GM12878 (cell line): ENCODE results near the gene SPATA16. TPM values are rescaled to one million over a fixed set of nuclear protein-coding genes. Genes with fewer than 3 reads are reported as not detected.

Source experiments
- ATAC-seq: fragments of 200-7000 bp; cut with Tn5 transposase; 3 replicates; pipeline ENCODE4 v1.9.1; 2020; ENCODE audit warnings: mild to moderate bottlenecking, moderate library complexity
- BruUV-seq: library from RNA; stranded (reverse); fragments of 400-500 nt; replicated peaks from 2 replicates; lab custom pipeline; 2021; lab: Mats Ljungman, UMichigan
- CTCF ChIA-PET: fragments of 300-600 bp; sonication (Branson Sonifier 250); formaldehyde crosslinking; extraction: SDS; loops from one replicate; lab custom pipeline; 2021; ENCODE audit warnings: inconsistent platforms; lab: Yijun Ruan, JAX
- POLR2A ChIA-PET: fragments of 350-600 bp; formaldehyde crosslinking; extraction: SDS; loops from one replicate; lab custom pipeline; 2021; ENCODE audit warnings: inconsistent platforms; lab: Charles Lee
- RAD21 ChIA-PET: fragments of 300-600 bp; sonication (Branson Sonifier 250); formaldehyde crosslinking; loops from one replicate; lab custom pipeline; 2023; ENCODE audit warnings: antibody characterized with exemption; ENCODE audit not compliant: unreplicated experiment; lab: Charles Lee
- SMC1A ChIA-PET: fragments of 300-600 bp; sonication (Branson Sonifier 250); formaldehyde crosslinking; loops from one replicate; lab custom pipeline; 2023; ENCODE audit not compliant: unreplicated experiment, uncharacterized antibody; lab: Charles Lee
- DNase-seq: peaks from one replicate; pipeline ENCODE4 v3.0.0-alpha.2; 2011; ENCODE audit warnings: low read depth, low spot score
- FAIRE-seq: peaks from 3 replicates; lab custom pipeline; 2011; peaks lifted over from hg19 to GRCh38; lab: Jason Lieb, UNC
- H2AFZ ChIP-seq: 2 replicates; pipeline ENCODE4 v1.6.0; 2011; ENCODE audit warnings: low read depth, low read length, control low read depth; ENCODE audit not compliant: control insufficient read depth
- H3K27ac ChIP-seq: 2 replicates; pipeline ENCODE4 v1.5.1; 2011; ENCODE audit warnings: control low read depth; ENCODE audit not compliant: control insufficient read depth, insufficient read depth
- H3K27me3 ChIP-seq, 2 experiments: replicated peaks in 1 of 2; 2 replicates each; pipeline versions ENCODE4 v1.6.0 to v1.6.1; 2011; ENCODE audit warnings: low read length in 1 of 2; ENCODE audit not compliant: control insufficient read depth in 2 of 2, insufficient read depth in 2 of 2
- H3K36me3 ChIP-seq, 2 experiments: 2 replicates each; pipeline ENCODE4 v1.5.1; 2011; ENCODE audit warnings: low read length in 1 of 2; ENCODE audit not compliant: control insufficient read depth in 2 of 2, insufficient read depth in 2 of 2
- H3K4me1 ChIP-seq: 2 replicates; pipeline ENCODE4 v1.6.1; 2011; ENCODE audit warnings: mild to moderate bottlenecking, low read length, moderate library complexity, mixed read lengths; ENCODE audit not compliant: control insufficient read depth, insufficient read depth
- H3K4me2 ChIP-seq: 2 replicates; pipeline ENCODE4 v1.6.0; 2011; ENCODE audit warnings: control low read depth; ENCODE audit not compliant: control insufficient read depth, insufficient read depth
- H3K4me3 ChIP-seq: fragments of 200-600 bp; sonication (generic); 2 replicates; pipeline ENCODE4 v1.5.1; 2016
- H3K79me2 ChIP-seq: 2 replicates; pipeline ENCODE4 v1.6.0; 2011; ENCODE audit warnings: low read length; ENCODE audit not compliant: control insufficient read depth, insufficient read depth
- H3K9ac ChIP-seq: 2 replicates; pipeline ENCODE4 v1.8.0; 2011; ENCODE audit warnings: low read length, control low read depth, mixed read lengths; ENCODE audit not compliant: control insufficient read depth, insufficient read depth
- H3K9me3 ChIP-seq: replicated peaks from 3 replicates; pipeline ENCODE4 v1.5.1; 2011; ENCODE audit warnings: mild to moderate bottlenecking, low read length; ENCODE audit not compliant: control insufficient read depth, insufficient read depth
- H4K20me1 ChIP-seq: 2 replicates; pipeline ENCODE4 v1.6.0; 2011; ENCODE audit not compliant: control insufficient read depth, insufficient read depth
- DPF2 ChIP-seq: fragments of 450-650 bp; IDR thresholded peaks from 2 replicates; pipeline ENCODE4 v1.6.1; 2017; ENCODE audit warnings: mild to moderate bottlenecking
- EED ChIP-seq: sonication (generic); IDR thresholded peaks from 2 replicates; pipeline ENCODE4 v1.6.1; 2016; ENCODE audit warnings: antibody characterized with exemption, low read depth
- EP300 ChIP-seq, 2 experiments: fragments of 150-350 bp in 1 of 2; IDR thresholded peaks; 2 replicates each; pipeline ENCODE4 v1.6.1; 2011 to 2012; ENCODE audit warnings: low read depth in 2 of 2, low read length in 2 of 2, borderline replicate concordance in 1 of 2, improper control_type of control experiment in 1 of 2, inconsistent platforms in 1 of 2; ENCODE audit not compliant: control insufficient read depth in 1 of 2
- GATAD2B ChIP-seq: fragments of 450-650 bp; conservative IDR thresholded peaks from 2 replicates; pipeline ENCODE4 v1.6.1; 2017; ENCODE audit warnings: low read depth, mild to moderate bottlenecking, moderate library complexity
- NR2C1 ChIP-seq: fragments of 450-650 bp; IDR thresholded peaks from 2 replicates; pipeline ENCODE4 v1.6.1; 2017; ENCODE audit warnings: antibody characterized with exemption, mild to moderate bottlenecking, moderate library complexity
- NR2C2 ChIP-seq: IDR thresholded peaks from 2 replicates; pipeline ENCODE4 v1.6.1; 2011; ENCODE audit warnings: borderline replicate concordance, low read depth; ENCODE audit not compliant: control insufficient read depth, insufficient read length
- RB1 ChIP-seq: fragments of 450-650 bp; formaldehyde crosslinking; IDR thresholded peaks from 2 replicates; pipeline ENCODE4 v1.6.1; 2017; ENCODE audit warnings: mild to moderate bottlenecking, borderline replicate concordance
- REST ChIP-seq: IDR thresholded peaks from 2 replicates; pipeline ENCODE4 v1.6.1; 2012; ENCODE audit warnings: mild to moderate bottlenecking, low read depth, low read length
- RUNX3 ChIP-seq: IDR thresholded peaks from 2 replicates; pipeline ENCODE4 v1.6.1; 2012; ENCODE audit warnings: low read length, inconsistent platforms
- TBL1XR1 ChIP-seq: IDR thresholded peaks from 2 replicates; pipeline ENCODE4 v1.6.1; 2012; ENCODE audit warnings: low read depth, low read length, improper control_type of control experiment
- ZBED1 ChIP-seq: IDR thresholded peaks from 2 replicates; pipeline ENCODE4 v1.6.1; 2016; ENCODE audit warnings: borderline replicate concordance
- ZZZ3 ChIP-seq: IDR thresholded peaks from 2 replicates; pipeline ENCODE4 v1.6.1; 2011; ENCODE audit warnings: low read depth; ENCODE audit not compliant: control insufficient read depth, insufficient read length
- whole genome bisulfite sequencing: methylation state at CpG from one replicate; pipeline ENCODE4 v1.1.6; 2016; ENCODE audit warnings: low lambda C conversion rate; ENCODE audit not compliant: insufficient replicate concordance, insufficient coverage; ENCODE audit errors: missing lambda C conversion rate; 5-methylcytosine and 5-hydroxymethylcytosine counted together
- in situ Hi-C: fragments of 300-500 bp; cut with MboI; formaldehyde crosslinking; loops from 9 replicates; pipeline ENCODE4 v1.14.3; 2018; ENCODE audit warnings: mixed read lengths
- intact Hi-C: fragments of 100-400 bp; cut with micrococcal nuclease; formaldehyde crosslinking; loops from one replicate; pipeline ENCODE4 v1.14.2; 2022; ENCODE audit not compliant: unreplicated experiment
- polyA plus RNA-seq, 11 experiments: library from polyadenylated mRNA; depleted of rRNA in 4 of 11; unstranded in 6 of 11; stranded (reverse) in 5 of 11; fragments of >200 nt; fragmentation: Nextera tagmentation in 4 of 11; fragmentation: Illumina TruSeq in 1 of 11; extraction: Ambion mirVana in 4 of 11; extraction: Trizol in 1 of 11; gene quantifications; 1 replicate in 1 of 11; 2 replicates in 10 of 11; pipeline versions ENCODE4 v1.2.1 to v1.2.3, GENCODE V29; 2011 to 2016; ENCODE audit warnings: inconsistent platforms in 2 of 11, missing spikeins in 2 of 11, low read depth in 1 of 11
- total RNA-seq, 4 experiments: library from RNA; depleted of rRNA in 3 of 4; stranded (reverse); fragments of >200 nt in 3 of 4; fragmentation: Illumina TruSeq in 1 of 4; extraction: Trizol in 1 of 4; gene quantifications; 2 replicates each; pipeline versions ENCODE4 v1.2.1 to v1.2.3, GENCODE V29; 2013 to 2021

Gene SPATA16
- total and polyA plus RNA-seq, 10 of the 15 experiments (the other 5 are each of a cell fraction or from before 2014, with no cell fraction given) = 0.04 TPM; not detected in 9

DNA sequence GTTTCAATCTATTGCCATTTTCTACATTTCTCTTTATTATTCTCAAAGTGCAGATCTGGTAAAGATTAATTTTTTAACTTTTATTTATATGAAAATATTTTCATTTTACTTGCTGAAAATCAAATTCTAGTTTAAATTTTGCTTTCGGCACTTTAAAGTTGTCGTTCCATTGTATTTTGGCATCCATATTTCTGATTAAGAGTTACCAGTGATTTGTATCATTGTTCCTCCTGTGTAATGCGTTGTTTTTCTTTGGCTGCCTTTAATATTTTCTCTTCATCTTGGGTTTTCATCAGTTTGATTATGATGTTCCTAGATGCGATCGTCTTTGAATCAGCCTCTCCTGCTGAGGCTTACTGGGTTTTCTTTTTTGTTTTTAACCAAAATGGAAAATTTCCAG, 97.3 kb downstream of the SPATA16 start:
- ChIA-PET RAD21 (interaction anchor here (0.6 kb wide), 1 partner anchor 14 kb away, joined by 3 read pairs; no protein-coding TSS in a partner anchor), SMC1A (no interaction called here), CTCF (no interaction called here), POLR2A (no interaction called here)
- Histone ChIP-seq H3K9me3 (no peaks in the 10 kb centered on the region), H3K36me3 (no peaks in the 10 kb centered on the region), H3K27ac (no peak overlapping the region), H2AFZ (no peak overlapping the region), H3K27me3 (no peaks in the 10 kb centered on the region; a peak in 1 of 4 replicates), H3K4me3 (no peak overlapping the region), H3K79me2 (no peaks in the 10 kb centered on the region), H3K9ac (no peak overlapping the region), H3K4me2 (no peak overlapping the region), H3K4me1 (no peaks in the 10 kb centered on the region), H4K20me1 (no peaks in the 10 kb centered on the region)
- no peak for TF ChIP-seq EP300 (IDR thresholded peaks at IDR 0.05; ENCODE audit: borderline replicate concordance in 1 of 2, control insufficient read depth in 1 of 2, low read depth in 2 of 2, low read length in 2 of 2)
- no peak for TF ChIP-seq ZZZ3
- no peak for TF ChIP-seq RB1
- TF ChIP-seq GATAD2B = no peak
- no peak for TF ChIP-seq REST
- TF ChIP-seq EED = no peak
- no peak for TF ChIP-seq TBL1XR1
- no peak for TF ChIP-seq ZBED1
- no peak for TF ChIP-seq NR2C2
- TF ChIP-seq NR2C1 = no peak
- no peak for TF ChIP-seq DPF2
- TF ChIP-seq RUNX3 = no peak
- no peak for FAIRE-seq
- 71% methylated on average over 5 of the region's 5 CpGs for WGBS
- in situ Hi-C loops = no loop called here
- no peak for ATAC-seq
- intact Hi-C loops = loop anchor here (10.0 kb wide), 1 partner anchor 209 kb away; no protein-coding TSS in a partner anchor
- no peak for DNase-seq
- no TSS peak for BruUV-seq
